Middle frontal gyrus (tissue), 1 donor: ENCODE data around the gene SLC22A6.

Source experiments
- DNase-seq: peaks from one replicate; pipeline ENCODE4 v3.0.0-alpha.2; 2015; ENCODE audit warnings: low spot score; ENCODE audit errors: extremely low spot score

SLC22A6 gene

GRCh38 chr11:62933285-62933684, 51.5 kb downstream of the SLC22A6 start:
- DNase-seq: no peak

- no peak for DNase-seq
Observed at GRCh38 chr11:62931499-62932278, 53.1 kb downstream of the SLC22A6 start.

- DNase-seq: no peak
Observed at GRCh38 chr11:62930666-62931065, 54.1 kb downstream of the SLC22A6 start.

- no peak for DNase-seq
Observed at GRCh38 chr11:62930157-62930556, 54.6 kb downstream of the SLC22A6 start.

GRCh38 chr11:62928011-62928410, 56.8 kb downstream of the SLC22A6 start:
- no peak for DNase-seq

- DNase-seq: no peak
Observed at GRCh38 chr11:62926680-62927455, 57.9 kb downstream of the SLC22A6 start.
